Activated CD8-positive, alpha-beta memory T cell treated with anti-CD3 and anti-CD28 coated beads, Interleukin-2, amount 50 U/mL, for 1 hour (primary cell): ENCODE measurements around the gene FGFRL1.
A peak's percentile ranks its signal among the peaks of the same experiment; 100 is the strongest.

ENCODE experiments used
- DNase-seq: peaks from one replicate; pipeline ENCODE4 v3.0.0-alpha.2; 2020; ENCODE audit errors: extremely low read depth

Gene FGFRL1

GRCh38 chr4:1006856-1007255, 4.6 kb upstream of the FGFRL1 start:
- no peak for DNase-seq

DNA sequence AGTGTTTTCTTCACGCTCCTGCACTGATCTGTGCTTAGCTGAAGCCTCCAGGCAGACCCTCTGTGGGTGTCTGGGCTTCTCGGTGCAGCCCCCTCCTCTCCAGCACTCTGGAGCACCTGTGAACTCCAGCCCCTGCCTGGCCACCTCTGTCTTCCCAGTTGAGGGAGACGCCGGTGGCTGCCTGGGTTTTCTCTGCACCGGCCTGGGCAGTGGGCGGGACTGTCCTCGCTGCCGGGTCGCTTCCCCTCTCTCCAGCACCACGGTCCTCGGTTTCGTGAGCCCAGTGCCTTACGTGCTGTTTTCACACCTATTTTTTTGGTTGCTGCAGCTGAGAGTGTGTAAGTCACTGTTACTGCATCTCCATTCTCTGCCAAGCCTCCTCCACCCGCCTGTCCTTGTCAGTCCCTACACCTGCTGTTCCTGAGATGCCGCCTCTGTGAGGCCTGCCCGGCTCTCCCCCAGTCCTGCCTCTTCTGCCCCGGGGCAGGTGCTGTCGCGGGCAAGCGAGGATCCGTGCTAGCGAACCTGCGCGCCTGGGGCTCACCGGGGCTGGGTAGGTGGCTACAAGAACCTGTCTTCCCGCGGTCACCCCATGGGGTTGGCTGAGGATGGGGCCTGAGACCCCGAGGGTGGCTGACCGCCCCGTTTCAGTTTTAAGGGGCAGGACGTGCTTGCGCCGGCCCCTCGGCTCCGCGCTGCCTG, 2.4 kb upstream of the FGFRL1 start:
- no peak for DNase-seq

DNA sequence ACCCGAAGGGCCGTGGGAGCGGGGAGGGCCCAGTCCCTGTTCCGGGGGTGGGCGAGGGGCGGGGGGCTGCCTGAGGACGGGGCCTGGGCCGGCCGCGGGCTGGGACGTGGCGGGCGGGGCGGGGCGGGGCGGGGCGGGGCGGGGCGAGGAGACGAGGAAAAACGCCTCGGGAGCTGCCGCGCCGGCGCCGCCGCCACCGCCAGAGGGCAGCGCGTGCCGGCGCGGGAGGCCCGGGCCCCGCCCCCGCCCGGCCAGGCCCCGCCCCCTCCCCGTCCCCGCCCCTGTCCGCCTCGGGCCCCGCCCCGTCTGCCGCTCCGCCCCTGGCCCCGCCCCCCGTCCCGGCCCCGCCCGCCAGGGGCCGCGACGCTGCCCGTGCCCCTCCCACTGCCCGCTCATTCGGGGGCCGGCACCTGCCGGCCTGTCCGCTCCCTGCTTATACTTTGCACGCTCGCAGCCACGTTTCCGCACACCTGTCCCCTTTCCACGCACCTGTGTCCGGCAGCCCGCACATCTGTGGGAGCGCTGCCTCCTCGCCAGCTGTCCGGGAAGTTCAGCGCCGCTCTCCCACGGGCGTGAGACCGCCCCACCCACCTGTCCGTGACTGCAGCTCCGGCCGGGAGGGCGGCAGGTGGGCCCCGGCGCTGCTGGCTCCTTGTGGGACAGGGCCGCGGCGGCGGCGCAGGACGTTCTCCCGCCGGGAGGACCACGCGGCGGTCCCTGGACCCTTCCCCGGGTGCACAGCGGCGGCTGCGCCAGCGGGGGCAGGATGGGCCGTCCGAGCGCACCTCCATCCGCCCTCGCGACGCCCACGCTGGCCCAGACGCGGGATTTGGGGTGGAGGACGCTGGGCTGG, 1.7 kb upstream of the FGFRL1 start:
- DNase-seq: no peak

DNA sequence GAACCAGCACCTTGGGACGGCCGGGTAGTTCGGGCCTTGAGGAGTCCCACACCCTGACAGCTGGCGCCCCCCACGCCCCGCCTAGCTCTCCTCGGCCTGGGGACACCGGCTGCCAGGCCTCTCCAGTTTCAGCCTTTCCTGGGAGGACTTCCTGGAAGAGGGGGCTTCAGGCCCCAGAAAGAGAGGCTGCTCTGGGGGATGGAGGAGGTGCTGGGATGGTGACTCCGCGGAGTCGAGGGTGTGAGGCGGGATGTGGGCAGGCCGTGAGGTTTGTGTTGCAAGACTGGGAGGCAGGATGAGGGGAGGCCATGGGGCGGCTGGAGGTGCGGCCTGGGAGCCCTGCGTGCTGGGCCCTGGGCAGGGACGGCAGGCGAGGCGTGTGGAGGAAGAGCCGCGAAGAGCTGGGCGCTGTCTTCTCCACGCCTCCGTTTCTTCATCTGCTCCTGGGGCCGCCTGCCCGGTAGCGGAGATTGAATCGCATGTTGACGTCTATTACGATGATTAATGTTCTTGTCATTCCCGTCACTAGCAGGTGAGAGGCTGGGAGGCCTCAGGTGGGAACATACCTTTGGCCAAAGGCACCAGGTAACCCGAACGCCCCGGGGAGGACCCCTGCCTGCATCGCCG, 918 bp upstream of the FGFRL1 start:
- peak; percentile 40 for DNase-seq

DNA sequence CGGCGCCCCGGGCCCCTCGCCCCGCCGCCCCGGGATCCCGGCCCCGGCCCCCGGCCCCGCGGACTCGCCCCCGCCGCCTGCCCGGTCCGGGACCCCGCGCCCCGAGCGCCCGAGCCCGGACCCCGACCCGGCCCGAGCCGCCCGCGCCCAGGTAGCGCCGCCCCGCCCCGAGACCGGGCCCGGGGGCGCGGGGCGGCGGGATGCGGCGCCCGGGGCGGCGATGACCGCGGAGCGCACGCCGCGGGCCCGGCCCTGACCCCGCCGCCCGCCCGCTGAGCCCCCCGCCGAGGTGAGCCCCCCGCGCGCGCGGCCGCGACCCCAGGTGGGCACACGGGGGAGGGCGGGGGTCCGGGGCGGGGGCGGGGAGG, 224 bp downstream of the FGFRL1 start:
- no peak for DNase-seq

- no peak for DNase-seq
Measured at GRCh38 chr4:1012034-1012739, 761 bp downstream of the FGFRL1 start.

DNA sequence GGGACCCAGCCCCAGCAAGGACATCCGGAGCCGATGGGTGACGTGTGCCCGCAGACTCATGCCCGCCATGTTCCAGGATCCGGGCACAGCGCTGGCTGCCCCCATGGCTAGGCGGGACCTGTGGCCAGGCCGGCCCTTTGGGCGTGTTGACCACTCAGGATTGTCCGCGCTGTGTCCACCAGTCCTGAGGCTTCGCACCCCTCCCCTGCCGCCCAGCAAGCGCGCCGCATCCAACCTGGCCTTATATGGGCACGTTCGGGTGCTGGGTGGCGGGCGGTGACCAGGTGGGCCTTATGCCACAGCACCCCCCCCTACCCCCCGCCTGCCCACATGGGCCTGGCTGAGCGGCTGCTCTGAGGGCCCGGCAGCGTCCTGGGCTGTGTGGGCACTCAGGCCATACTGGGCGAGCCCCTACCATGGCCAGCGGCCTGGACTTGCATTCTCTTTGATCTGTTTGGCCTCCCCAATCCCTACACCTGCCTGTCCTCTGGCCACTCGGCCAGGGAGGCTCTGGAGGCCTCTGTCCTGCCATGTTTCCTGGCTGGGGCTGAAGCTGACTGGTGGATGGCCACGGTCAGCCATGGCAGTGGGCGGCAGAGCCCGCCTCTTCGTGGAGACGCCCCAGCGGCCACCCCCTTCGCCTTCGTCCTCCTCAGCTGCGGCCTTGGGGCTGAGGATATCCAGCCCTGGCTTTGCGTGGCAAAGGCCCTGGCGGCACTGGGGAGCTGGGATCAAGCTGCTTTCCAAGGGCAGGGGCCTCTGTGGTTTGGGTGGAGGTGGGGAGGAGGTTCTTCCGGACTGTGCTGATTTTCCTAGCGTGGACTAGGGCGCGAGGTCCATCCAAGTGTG, 2.0 kb downstream of the FGFRL1 start:
- DNase-seq: no peak

DNA sequence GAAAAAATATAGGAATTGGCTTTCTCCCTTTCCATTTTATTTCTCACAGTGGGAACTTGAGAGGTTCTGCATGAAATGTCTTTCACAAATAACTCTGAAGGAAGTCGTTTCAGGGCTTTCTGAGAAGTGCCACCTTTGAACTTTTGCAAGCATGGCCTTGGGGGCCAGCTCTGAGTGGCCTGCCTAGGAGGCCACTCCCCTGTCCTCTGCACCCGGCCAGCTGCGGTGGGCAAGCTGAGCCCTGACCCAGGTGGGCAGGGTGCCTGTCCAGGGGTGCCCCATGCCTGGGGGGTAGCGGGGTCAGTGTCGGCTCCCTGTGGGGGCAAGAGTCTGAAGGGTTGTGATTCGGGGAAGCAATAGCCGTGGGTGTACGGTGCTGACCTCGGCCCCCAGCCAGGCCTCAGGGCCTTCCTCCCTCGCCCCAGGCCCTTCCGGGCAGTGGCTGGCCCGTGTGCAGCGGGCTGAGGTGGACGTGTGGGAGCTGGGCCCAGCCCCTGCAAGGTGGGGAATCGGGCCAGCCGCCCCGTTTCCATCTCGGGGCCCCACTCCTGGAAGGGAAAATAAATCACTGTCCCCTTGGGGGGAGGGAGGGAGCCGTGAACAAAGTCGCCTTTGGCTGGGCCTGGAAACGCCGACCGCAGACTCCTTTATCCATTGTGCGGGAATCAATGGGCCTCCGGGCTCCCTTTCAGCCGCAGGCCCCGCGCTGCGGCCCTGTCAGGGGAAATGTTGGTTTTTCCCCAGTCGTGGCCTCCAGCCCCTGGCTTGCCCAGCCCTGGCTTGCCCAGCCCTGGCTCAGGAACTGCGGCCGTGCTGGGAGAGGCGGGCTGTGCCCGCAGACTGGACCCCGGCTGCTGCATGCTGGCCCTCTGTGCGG, 3.1 kb downstream of the FGFRL1 start:
- DNase-seq: no peak

DNA sequence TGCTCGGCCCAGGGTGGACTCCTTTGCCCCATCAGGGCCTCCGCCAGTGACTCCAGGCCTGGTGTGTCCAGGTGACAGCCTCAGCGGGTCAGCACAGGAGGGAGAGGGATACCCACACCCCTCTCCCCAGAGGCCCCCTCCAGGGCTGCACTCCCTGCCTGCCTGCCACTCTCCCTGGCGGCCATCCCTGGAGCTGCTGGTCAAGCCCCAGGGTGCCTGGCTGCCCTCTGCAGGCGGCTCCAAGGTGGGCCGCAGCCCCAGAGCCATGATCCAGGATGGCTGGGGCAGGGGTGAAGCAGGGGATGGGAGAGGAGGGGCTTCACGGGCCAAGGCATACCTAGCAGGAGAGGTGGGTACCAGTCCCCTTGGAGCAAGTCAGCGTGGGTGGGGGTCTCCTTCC, 3.8 kb downstream of the FGFRL1 start:
- DNase-seq: no peak

DNA sequence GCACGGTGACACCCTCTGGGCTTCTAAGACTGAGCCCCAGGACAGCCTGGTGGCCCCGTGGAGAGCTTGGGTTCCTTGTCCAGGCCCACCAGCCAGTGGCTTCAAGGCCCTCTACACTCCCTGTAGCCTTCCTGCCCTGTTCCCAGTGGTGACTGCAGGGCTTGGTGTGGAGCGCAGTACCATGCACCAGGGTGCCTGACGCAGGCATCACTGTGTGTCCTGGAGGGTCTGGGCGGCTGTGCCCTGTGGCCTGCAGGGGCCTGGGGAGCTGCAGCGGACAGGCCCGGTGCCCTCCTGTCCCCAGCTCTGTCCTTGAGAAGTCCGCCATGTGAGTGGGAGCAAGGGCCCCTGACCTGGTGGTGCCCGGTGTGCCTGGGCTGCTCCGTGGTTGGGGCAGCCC, 4.3 kb downstream of the FGFRL1 start:
- DNase-seq: no peak

GRCh38 chr4:1017211-1017610, 5.8 kb downstream of the FGFRL1 start:
- no peak for DNase-seq

GRCh38 chr4:1017706-1018105, 6.3 kb downstream of the FGFRL1 start:
- DNase-seq: no peak

- no peak for DNase-seq
Measured at GRCh38 chr4:1018147-1019020, 7.0 kb downstream of the FGFRL1 start.

GRCh38 chr4:1019320-1019719, 7.9 kb downstream of the FGFRL1 start:
- no peak for DNase-seq

DNA sequence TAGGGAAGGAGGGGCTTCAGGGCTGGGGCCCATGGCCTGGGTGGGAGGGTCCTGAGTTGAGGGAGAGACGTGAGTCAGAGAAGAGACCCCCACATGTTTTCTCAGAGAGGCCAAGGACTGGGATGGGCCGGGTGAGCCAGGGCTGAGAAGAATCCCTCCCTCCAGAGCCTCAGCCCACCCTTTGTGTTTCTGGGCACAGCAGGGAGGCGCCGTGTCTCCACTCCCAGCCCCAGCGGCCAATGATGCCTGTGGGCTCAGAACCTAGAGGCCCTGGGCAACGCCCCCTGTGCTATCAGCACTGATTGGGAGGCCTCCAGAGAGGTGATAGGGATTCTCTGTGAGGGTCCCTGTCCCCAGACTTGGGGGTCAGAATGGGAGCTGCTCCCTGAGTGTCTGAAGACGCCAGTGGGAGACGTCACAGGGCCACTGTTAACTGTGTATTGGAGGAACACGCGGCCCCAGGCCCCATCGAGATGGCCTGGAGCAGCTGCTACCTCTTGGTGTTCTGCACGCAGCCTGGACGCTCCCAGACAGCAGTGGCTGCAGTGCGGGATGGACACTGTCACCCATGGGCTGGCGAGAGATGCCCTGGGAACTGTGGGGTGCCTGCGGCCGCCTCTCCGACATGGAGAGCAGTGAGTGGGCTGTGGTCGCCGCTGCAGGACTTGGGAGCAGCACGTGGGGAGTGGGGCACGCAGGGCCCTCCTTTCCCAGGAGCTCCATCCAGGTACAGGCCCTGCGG, 8.5 kb downstream of the FGFRL1 start:
- no peak for DNase-seq

GRCh38 chr4:1021386-1022050, 10.1 kb downstream of the FGFRL1 start:
- no peak for DNase-seq

DNA sequence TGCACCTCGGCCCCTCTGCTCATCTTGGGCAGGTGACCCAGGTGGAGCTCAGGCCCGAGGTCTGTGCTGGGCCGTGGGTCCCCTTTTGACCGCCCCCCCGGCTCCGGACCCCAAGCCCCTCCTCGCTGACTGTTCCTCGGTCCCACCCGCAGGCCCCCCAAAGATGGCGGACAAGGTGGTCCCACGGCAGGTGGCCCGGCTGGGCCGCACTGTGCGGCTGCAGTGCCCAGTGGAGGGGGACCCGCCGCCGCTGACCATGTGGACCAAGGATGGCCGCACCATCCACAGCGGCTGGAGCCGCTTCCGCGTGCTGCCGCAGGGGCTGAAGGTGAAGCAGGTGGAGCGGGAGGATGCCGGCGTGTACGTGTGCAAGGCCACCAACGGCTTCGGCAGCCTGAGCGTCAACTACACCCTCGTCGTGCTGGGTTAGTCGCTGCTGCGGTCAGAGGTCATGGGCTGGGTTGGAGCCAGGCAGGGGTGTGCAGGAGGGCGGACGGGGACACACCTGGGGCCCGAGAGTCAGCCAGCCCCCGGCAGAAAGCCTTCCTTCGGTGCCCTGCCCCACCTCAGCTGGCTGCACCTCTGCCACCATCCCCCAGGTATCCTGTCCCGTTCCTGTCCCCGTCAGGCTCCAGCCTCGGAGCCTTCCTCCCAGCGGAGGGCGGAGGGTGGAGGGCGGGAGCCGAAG, 10.8 kb downstream of the FGFRL1 start:
- DNase-seq: no peak

GRCh38 chr4:1022739-1023066, 11.3 kb downstream of the FGFRL1 start:
- no peak for DNase-seq
